ENCODE measurements around the gene GREM1.

Gene GREM1

DNA sequence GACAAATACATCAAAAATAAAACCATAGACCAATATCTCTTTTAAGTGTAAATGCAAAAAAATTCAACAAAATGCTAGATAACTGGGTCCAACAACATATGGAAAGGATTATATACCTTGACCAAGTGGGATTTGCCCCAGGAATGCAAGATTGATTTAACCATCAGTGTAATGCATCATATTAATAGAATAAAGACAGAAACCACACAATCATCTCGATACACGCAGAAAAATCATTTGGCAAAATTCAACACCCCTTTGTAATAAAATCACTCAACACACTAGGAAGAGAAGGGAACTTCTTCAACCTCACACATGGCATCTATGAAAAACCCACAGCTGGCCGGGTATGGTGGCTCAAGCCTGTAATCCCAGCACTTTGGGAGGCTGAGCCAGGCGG is 19.5 kb downstream of the GREM1 start:
- no peak for DNase-seq (ENCODE audit: low read depth)
- TF ChIP-seq, protein P1, sequence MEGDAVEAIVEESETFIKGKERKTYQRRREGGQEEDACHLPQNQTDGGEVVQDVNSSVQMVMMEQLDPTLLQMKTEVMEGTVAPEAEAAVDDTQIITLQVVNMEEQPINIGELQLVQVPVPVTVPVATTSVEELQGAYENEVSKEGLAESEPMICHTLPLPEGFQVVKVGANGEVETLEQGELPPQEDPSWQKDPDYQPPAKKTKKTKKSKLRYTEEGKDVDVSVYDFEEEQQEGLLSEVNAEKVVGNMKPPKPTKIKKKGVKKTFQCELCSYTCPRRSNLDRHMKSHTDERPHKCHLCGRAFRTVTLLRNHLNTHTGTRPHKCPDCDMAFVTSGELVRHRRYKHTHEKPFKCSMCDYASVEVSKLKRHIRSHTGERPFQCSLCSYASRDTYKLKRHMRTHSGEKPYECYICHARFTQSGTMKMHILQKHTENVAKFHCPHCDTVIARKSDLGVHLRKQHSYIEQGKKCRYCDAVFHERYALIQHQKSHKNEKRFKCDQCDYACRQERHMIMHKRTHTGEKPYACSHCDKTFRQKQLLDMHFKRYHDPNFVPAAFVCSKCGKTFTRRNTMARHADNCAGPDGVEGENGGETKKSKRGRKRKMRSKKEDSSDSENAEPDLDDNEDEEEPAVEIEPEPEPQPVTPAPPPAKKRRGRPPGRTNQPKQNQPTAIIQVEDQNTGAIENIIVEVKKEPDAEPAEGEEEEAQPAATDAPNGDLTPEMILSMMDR (IDR thresholded peaks at IDR 0.05; ENCODE audit: insufficient read depth, low read depth, low read length, missing control alignments), result no peak

DNA sequence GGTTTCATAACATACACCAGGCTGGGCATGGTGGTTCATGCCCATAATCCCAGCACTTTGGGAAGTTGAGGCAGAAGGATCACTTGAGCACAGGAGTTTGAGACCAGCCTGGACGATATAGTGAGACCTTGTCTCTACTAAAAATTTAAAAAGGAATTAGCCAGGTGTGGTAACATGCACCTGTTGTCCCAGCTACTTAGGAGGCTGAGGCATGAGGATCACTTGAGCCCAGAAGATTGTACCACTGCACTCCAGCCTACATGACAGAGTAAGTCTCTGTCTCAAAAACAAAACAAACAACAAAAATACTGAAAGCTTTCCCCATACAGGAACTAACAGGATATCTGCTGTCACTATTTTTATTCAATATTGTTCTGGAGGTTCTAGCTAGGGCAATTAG is 20.9 kb downstream of the GREM1 start:
- no peak overlapping the region for H3K4me3 ChIP-seq (ENCODE audit: low read depth, low read length)
- DNase-seq (ENCODE audit: low read depth), result no peak
- TF ChIP-seq, protein P1 (IDR thresholded peaks at IDR 0.05; ENCODE audit: insufficient read depth, low read depth, low read length, missing control alignments), result no peak

More for the DNA sequence above, 19.5 kb downstream of the GREM1 start:
- no peak overlapping the region for H3K4me3 ChIP-seq (ENCODE audit: low read depth, low read length)

DNA sequence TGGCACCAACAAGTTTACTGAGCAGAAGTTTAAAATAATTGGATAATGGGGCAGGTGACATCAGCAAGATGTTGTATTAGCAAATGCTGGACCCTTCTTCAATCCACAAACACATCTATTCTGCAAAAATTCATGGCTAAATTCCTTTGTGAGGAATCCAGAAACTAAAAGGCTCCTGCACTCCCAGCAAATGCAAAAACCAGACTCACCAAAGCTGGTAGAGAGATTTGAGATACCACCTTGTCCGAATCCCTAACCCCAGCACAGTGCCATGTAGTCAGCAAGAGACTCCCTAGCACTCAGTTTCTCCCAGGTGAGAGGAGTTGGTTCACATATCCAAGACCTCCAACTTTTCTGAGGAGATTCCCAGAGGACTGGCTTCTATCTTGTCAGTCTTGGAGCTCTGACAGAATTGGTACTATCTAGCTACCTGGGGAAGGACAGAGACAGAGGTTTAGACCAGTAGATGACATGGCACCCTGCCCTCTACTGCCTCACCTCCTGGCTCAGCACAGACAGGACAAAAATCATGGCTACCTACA is 21.8 kb downstream of the GREM1 start:
- H3K4me3 ChIP-seq (ENCODE audit: low read depth, low read length), result no peak overlapping the region
- no peak for DNase-seq (ENCODE audit: low read depth)
- TF ChIP-seq, protein P1 (IDR thresholded peaks at IDR 0.05; ENCODE audit: insufficient read depth, low read depth, low read length, missing control alignments), result no peak

DNA sequence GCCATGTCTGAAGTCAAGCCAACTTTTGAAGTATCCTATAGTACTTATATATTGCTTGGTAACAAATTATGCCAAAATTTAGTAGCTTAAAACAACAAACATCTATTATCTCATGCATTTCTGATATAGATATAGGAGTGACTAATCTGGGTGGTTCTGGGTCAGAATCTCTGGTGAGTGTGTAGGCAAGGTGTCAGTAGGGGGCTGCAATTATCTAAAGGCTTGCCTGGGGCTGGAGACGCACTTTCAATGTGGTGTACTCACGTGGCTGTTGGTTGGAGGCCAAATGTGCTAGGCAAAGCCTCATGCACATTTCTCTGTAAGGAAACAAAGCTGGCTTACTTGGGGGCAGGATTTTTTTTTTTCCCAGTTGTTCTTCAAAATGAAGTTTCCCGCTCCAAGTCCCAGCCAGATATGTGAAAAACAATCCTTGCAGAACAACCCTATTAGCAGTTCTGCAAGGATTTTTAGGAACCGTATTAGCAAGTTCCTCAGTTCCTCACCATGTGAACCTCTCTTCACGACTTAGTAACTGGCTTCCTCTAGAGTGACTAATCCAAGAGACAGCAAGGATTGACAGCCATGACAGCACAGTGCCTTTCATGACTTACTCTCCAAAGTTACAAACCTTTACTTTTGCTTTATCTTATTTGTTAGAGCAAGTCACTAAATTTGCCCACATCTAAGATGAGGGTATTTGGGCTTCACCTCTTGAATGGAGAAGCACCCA is 25.8 kb downstream of the GREM1 start:
- H3K4me3 ChIP-seq (ENCODE audit: low read depth, low read length), result no peak overlapping the region
- TF ChIP-seq, protein P1 (IDR thresholded peaks at IDR 0.05; ENCODE audit: insufficient read depth, low read depth, low read length, missing control alignments), result no peak
- DNase-seq (ENCODE audit: low read depth), result no peak

DNA sequence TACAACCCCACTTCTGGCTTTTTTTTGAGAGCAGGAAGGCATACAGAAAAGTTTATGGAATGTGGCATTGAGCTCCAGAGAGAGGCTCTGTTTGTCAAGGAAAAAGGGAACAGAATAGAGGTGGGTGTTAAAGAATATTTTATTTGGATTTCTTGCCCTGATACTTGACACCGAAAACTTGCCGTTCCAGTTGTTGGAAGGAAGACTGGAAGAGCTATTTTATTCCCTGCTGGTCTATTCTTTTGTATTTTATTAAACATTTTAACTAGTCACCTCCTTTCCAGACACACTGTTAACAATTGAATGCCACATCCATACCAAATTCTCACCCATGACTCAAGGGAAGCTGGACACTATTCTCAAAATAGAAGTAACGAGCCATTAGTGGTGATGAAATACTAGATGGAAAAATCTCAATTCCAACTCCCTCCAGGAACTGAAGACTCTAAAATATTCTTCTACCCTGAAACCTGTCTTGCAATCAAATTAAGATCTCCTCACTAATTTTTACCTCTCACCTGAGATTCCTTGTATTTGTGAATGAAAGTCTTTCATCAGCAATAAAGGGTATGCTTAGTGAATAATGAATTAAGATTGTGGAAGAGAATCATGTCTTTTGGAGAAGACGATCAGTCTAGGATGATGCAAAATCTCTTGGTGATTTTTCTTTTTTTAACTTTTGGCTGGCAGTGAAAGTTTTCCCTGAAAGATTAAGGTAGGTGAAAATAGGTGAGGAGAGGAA is 28.5 kb downstream of the GREM1 start:
- TF ChIP-seq, protein P1 (IDR thresholded peaks at IDR 0.05; ENCODE audit: insufficient read depth, low read depth, low read length, missing control alignments), result no peak
- no peak for DNase-seq (ENCODE audit: low read depth)
- H3K4me3 ChIP-seq (ENCODE audit: low read depth, low read length), result no peak overlapping the region

DNA sequence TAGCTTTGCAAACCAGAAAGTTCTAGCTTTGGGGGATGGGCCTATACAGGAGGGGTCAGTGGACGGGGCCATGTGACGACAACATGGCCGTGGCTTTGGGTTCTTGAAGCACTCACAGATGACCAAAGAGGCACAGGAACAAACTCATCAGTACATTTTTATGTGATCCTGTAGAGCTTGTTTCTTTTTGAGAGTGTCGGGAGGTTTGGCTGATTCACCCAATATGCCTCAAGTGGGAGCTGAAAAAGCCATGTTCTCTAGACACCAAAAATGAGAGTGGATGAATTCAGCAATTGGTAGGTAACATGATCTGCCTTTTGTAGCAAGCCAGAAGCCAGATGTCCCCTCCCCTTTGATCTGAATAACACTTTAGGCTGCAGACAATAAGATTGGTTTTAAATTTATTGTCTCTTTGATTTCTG is 30.1 kb downstream of the GREM1 start:
- no peak for DNase-seq (ENCODE audit: low read depth)
- TF ChIP-seq, protein P1 (IDR thresholded peaks at IDR 0.05; ENCODE audit: insufficient read depth, low read depth, low read length, missing control alignments), result no peak
- H3K4me3 ChIP-seq (ENCODE audit: low read depth, low read length), result no peak overlapping the region

Measured in GM12865 (cell line).